Right ventricle myocardium inferior (tissue), 1 donor: ENCODE measurements around the gene ABCG8. TPM values are rescaled to one million over a fixed set of nuclear protein-coding genes. Genes with fewer than 3 reads are reported as not detected.

ENCODE experiments used
- ATAC-seq: fragments of 200-7000 bp; cut with Tn5 transposase; one replicate; pipeline ENCODE4 v1.9.1; 2020; ENCODE audit warnings: mild to moderate bottlenecking, moderate library complexity
- DNase-seq: peaks from one replicate; pipeline ENCODE4 v3.0.0; 2021; ENCODE audit errors: missing footprints
- intact Hi-C: fragments of 100-400 bp; cut with DNase I; formaldehyde crosslinking; loops from one replicate; pipeline ENCODE4 v1.11.0; 2022
- total RNA-seq: library from RNA; stranded (reverse); fragmentation: NEBNext Ultra II Directional; extraction: Animal tissue kit (Norgen Biotek cat#: 25700); gene quantifications from one replicate; pipeline ENCODE4 v1.2.1, GENCODE V29; 2021
- donor health status: DM: no; HTN: yes; CAD: no; lungs with severe emphysema.

The ABCG8 gene
- total RNA-seq, 1 donor from 2014 or later, result 0.32 TPM

DNA sequence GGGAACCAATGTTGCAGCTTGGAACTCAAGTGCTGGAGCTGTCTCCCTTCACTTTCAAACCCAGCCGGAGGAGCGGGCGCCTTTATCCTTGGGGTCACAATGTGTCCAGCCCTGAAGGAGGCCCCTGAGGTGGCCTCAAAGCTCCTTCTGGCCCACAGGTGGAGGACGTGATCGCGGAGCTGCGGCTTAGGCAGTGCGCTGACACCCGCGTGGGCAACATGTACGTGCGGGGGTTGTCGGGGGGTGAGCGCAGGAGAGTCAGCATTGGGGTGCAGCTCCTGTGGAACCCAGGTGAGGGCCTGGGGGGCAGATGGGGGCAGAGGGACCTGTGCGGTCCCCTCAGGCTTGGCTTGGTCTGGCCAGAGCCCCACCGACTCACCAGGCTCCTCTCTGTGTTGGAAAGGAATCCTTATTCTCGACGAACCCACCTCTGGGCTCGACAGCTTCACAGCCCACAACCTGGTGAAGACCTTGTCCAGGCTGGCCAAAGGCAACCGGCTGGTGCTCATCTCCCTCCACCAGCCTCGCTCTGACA lies 13.5 kb downstream of the ABCG8 start:
- DNase-seq, result no peak
- intact Hi-C loops, result no loop called here
- ATAC-seq, result no peak

GRCh38 chr2:43853141-43854081 lies 14.6 kb downstream of the ABCG8 start:
- no peak for ATAC-seq
- intact Hi-C loops, result no loop called here
- DNase-seq, result no peak

- intact Hi-C loops, result no loop called here
- DNase-seq (no peak), ATAC-seq (no peak)
Measured at GRCh38 chr2:43854671-43855070, 15.9 kb downstream of the ABCG8 start.

GRCh38 chr2:43855292-43855691 lies 16.5 kb downstream of the ABCG8 start:
- intact Hi-C loops, result no loop called here
- ATAC-seq (no peak), DNase-seq (no peak)

- ATAC-seq (no peak), DNase-seq (no peak)
- intact Hi-C loops, result no loop called here
Measured at GRCh38 chr2:43872151-43872550, 33.4 kb downstream of the ABCG8 start.

- ATAC-seq (no peak), DNase-seq (no peak)
- intact Hi-C loops, result no loop called here
Measured at GRCh38 chr2:43874776-43875451, 36.1 kb downstream of the ABCG8 start.

- intact Hi-C loops, result no loop called here
- peak; percentile 76 for DNase-seq
- ATAC-seq, result peak; percentile 66
Measured at GRCh38 chr2:43877782-43878464, 39.2 kb downstream of the ABCG8 start.

DNA sequence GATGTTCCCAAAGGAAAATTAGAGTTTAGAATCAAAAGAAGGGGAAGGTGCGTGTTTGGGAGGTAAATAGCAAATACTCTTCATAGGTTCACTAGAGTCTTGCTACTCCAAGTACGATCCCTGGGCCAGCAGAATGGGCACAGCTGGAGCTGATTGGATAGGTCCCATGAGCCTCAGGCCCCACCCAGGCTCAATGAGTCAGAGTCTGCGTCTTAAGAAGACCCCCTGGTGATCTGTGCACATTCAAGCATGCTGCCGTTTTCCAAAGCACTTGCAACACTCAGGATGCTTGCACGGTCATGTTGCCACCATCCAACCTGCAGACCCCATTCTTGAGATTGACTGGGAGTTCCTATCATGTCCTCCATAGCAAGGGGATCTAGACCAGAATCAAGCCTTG lies 40.5 kb downstream of the ABCG8 start:
- ATAC-seq (no peak), DNase-seq (no peak)
- intact Hi-C loops, result no loop called here

GRCh38 chr2:43880471-43880870 lies 41.7 kb downstream of the ABCG8 start:
- DNase-seq, result no peak
- no peak for ATAC-seq
- intact Hi-C loops, result no loop called here

DNA sequence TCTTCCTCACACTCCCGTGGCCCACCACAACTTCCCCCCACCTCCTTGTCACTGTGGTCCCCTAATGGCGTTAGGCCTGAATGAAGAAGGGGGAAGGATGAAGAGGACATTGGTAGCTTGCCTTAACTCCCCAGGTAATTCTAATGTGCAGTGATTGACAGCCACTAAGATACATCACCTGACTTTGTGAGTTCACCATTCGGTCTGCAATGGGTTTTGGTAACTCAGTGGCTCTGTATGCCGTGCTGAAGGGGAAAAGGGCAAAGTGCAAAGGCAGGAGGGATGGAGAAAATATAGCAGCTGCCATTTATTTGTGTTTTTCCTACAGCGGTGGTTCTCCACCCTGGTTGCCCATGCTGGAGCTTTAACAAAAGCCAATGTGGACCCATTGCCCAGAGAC lies 42.2 kb downstream of the ABCG8 start:
- ATAC-seq (no peak), DNase-seq (no peak)
- intact Hi-C loops, result no loop called here

GRCh38 chr2:43882312-43882711 lies 43.5 kb downstream of the ABCG8 start:
- intact Hi-C loops, result no loop called here
- DNase-seq (no peak), ATAC-seq (no peak)

- no peak for DNase-seq
- intact Hi-C loops, result no loop called here
- no peak for ATAC-seq
Measured at GRCh38 chr2:43884689-43885088, 45.9 kb downstream of the ABCG8 start.

DNA sequence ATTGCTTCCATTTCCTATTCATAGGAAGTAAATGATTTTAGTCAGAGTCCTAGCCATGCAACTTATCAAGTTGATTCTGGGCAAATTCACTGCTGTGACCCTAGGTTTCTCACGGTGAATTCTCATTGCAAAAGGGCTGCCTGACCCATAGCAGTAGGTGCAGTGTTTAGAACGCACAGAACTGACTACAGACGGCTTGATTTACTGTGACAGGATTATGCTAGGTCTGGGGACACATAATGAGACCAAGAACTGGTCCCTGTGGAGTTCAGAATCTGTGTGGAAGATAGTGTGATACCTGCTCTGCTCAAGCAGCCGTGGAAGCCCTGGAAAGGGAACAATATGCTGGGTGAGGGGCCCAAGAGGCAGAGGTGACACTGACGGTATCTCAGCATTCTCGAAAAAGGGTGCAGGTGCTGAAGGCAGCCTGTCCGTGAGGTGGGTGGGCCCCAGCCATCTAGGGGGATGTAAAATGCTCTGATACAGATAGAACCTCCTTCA lies 46.4 kb downstream of the ABCG8 start:
- ATAC-seq (no peak), DNase-seq (no peak)
- intact Hi-C loops, result no loop called here

DNA sequence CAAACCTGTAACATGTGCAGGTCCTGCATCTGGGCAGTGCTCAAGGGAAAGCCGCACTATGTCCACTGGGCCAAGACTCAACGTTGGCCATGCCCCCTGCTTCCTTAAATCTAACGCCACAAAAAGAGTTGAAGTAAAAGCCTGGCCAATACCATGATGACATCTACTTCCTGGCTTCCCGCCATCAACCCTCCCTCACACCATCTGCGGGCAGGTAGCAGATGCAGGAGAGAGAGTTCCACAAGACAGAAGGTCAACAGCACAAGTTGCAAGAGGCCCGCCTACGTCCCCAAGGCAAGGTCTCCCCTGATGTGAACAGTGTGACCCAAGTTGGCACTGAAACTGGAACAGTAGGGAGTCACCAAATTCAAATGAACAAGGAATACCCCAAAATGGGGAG lies 48.4 kb downstream of the ABCG8 start:
- ATAC-seq (no peak), DNase-seq (no peak)
- intact Hi-C loops, result no loop called here

- ATAC-seq (no peak), DNase-seq (no peak)
- intact Hi-C loops, result no loop called here
Measured at GRCh38 chr2:43889416-43889815, 50.6 kb downstream of the ABCG8 start.

DNA sequence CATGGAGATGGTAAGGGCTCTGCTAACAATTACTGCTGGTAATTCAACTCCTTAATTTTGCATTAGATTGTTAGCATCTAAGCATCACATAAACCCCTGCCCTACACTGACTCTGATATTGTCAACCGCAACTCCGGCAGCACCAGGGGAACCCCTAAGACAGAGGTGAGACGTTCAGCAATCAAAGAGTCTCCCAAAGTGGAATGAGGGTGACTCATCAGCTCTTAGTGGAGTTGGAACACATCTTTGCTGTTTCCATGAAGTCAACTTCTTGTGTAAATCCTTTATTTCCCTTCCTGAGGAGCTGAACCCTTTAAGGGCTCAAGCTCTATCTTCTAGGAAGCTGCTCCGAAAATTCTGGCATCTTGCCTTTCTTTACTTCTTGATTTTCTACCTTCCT lies 52.1 kb downstream of the ABCG8 start:
- DNase-seq (no peak), ATAC-seq (no peak)
- intact Hi-C loops, result no loop called here

DNA sequence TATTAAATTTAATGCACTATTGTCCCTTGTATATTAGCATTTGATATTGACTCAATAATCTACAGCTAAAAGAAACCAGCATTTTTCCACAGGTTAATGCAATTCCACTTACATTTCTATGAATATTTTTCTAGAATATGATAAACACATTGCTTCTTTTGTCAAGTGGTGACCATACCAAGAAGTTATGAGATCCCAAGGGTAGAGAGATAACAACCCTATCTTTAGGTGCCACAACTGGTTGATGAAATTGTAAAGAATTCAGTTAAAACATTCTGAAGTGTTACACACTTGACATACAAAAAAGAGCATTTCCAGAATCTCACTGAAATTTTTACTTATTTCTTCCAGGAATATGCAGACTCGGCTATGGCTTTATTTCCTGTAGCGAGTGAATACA lies 56.0 kb downstream of the ABCG8 start:
- intact Hi-C loops, result no loop called here

GRCh38 chr2:43896906-43897305 lies 58.1 kb downstream of the ABCG8 start:
- intact Hi-C loops, result no loop called here
- ATAC-seq (no peak), DNase-seq (no peak)

More for the DNA sequence above, 56.0 kb downstream of the ABCG8 start:
- ATAC-seq (no peak), DNase-seq (no peak)

DNA sequence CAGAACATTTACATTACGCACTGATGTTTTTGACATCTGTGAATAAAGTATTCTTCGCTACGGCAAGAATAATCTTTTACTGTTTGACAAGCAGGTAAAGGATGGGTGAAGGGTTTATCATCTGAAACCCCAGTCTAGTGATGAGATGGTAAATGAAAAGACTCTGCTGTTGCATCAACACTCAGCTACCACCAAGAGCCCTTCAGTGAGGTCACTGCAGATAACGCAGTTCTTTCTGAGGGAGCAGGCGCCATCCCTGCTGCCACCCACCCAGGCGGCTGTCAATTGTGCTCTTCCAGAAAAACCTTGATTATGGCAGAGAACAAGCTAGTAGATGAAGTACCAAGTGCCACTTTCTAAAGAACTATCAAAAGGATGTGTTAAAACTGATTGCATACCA lies 58.7 kb downstream of the ABCG8 start:
- DNase-seq (no peak), ATAC-seq (no peak)
- intact Hi-C loops, result no loop called here
